ENCODE measurements around the gene PEA15. TPM values are rescaled to one million over a fixed set of nuclear protein-coding genes. Genes with fewer than 3 reads are reported as not detected.

PEA15 gene
- total RNA-seq, 3 donors from 2014 or later, result 69.8 to 128 (median 127) TPM

DNA sequence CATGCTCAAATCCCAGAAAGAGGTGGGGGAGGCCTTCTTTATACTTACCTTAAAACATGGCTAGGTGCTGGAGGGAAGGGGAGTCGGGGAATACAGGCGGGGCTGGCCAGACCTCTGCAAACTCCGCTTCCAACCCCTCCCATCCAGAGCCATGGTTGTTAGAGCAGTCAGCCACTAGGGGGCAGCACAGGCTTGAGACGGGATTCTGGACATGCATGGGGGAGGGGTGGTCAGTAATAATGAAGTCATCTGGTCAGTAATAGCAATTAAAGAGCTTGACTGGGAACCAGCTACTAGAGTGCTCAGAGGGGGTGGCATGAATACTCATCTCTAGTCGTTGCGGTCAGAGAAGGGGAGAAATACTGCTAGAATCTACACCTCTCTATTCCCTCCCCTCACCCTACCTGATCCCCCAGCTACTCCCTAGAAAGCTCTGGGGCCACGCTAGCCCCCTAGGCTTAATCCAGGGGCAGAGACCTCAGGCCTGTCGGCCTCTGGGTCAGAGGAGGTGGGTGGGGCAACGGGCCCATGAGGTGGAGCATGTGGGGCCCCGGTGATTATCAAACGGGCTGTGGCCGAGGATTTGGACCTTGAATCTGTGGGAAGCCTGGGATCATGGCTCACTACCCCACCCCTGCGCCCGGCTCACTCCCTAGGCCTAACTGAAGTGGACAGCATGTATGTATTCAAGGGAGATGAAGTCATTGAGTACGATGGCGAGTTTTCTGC is 11.9 kb upstream of the PEA15 start:
- Histone ChIP-seq H3K4me1 (peaks cover 0 to 6% of the 10 kb centered on the region in 2 donors), H3K36me3 (no peaks in the 10 kb centered on the region), H3K27ac (no peak overlapping the region), H3K27me3 (no peaks in the 10 kb centered on the region), H3K9me3 (no peaks in the 10 kb centered on the region), H3K4me3 (no peak overlapping the region)
- peak; percentile 97 to 98 (median 97) for TF ChIP-seq CTCF (IDR thresholded peaks at IDR 0.05)
- TF ChIP-seq POLR2A (IDR thresholded peaks at IDR 0.05), result no peak
- peak in 2 of 3 donors; percentile 22 to 40 for TF ChIP-seq POLR2AphosphoS5 (IDR thresholded peaks at IDR 0.05)
- intact Hi-C loops (cut with DNase I; ENCODE audit: low total_unique reads), result loop anchor here (10.0 kb wide), 1 partner anchor 258 kb away; no protein-coding TSS in a partner anchor
- peak; percentile 76 to 86 for DNase-seq (ENCODE audit: low spot score in 2 of 2)

DNA sequence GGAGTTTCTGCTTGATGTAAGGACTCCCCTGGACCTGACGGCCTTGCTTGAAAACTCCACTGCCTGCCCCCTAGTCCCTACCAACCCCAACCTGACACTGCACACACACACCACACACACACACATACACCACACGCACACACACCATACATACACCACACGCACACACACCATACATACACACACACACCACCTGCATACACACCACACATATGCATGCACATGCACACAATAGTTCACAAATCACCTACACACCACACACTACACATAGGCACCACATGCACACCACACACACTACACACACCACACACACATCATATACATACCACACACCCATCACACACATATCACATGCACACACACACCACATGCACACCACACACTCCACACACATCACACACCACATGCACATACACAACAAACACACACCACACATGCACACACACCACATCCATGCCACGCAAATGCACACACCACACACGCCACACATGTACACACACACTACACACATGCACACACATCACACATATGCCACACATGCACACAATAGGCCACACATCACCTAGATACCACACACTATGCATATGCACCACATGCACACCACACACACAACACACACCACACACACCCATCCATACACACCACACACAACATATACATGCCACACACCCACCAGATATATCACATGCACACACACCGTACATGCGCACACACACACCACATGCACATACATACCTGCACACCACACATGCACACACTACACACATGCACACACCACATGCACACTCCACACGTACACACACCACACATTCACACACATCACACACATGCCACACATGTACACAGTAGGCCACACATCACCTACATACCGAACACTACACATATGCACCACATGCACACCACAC is 11.1 kb upstream of the PEA15 start:
- Histone ChIP-seq H3K9me3 (no peaks in the 10 kb centered on the region), H3K4me3 (no peak overlapping the region), H3K27me3 (no peaks in the 10 kb centered on the region), H3K4me1 (peaks cover 0 to 6% of the 10 kb centered on the region in 2 donors), H3K36me3 (no peaks in the 10 kb centered on the region), H3K27ac (no peak overlapping the region)
- intact Hi-C loops (cut with DNase I; ENCODE audit: low total_unique reads), result loop anchor here (10.0 kb wide), 1 partner anchor 259 kb away; no protein-coding TSS in a partner anchor
- TF ChIP-seq CTCF (IDR thresholded peaks at IDR 0.05) (no peak), POLR2A (IDR thresholded peaks at IDR 0.05) (no peak), POLR2AphosphoS5 (IDR thresholded peaks at IDR 0.05) (no peak)
- no peak for DNase-seq (ENCODE audit: low spot score in 2 of 2)

DNA sequence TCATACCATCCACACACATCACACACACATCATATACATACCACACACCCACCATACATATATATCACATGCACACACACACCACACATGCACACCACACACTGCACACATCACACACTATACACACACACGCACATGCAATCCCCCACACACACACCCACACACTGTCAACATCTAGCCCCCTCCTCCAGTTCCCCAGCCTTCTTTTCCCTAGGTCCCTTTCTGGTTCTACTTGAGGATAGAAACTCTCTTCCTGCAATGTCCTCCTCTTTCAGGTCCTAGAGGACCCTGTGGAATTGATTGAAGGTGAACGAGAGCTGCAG is 10.5 kb upstream of the PEA15 start:
- Histone ChIP-seq H3K4me1 (peaks cover 0 to 6% of the 10 kb centered on the region in 2 donors), H3K36me3 (no peaks in the 10 kb centered on the region), H3K27ac (no peak overlapping the region), H3K9me3 (no peaks in the 10 kb centered on the region), H3K4me3 (no peak overlapping the region), H3K27me3 (no peaks in the 10 kb centered on the region)
- intact Hi-C loops (cut with DNase I; ENCODE audit: low total_unique reads), result loop anchor here (10.0 kb wide), 1 partner anchor 260 kb away; no protein-coding TSS in a partner anchor
- TF ChIP-seq CTCF (IDR thresholded peaks at IDR 0.05) (no peak), POLR2AphosphoS5 (IDR thresholded peaks at IDR 0.05) (no peak), POLR2A (IDR thresholded peaks at IDR 0.05) (no peak)
- DNase-seq (ENCODE audit: low spot score in 2 of 2), result no peak

DNA sequence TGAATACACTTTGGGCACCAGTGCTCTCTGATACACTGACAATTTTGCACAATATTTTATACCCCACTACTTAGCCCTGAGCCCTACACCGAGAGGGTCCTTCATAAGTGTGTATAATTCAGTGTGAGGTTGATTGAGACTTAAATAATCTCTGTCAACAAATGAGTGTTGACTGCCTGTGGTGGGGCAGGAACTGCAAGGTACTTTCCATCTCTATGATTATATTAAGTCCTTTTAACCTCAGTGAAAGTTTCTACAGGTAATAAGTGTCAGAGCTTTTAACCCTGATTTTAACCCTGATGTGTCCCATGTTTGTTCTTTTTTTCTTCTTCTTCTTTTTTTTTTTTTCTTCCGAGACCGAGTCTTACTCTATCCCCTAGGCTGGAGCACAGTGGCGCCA is 9.0 kb upstream of the PEA15 start:
- no peaks in the 10 kb centered on the region for H3K27me3 ChIP-seq
- no peaks in the 10 kb centered on the region for H3K36me3 ChIP-seq
- no peak overlapping the region for H3K27ac ChIP-seq
- peaks cover 0 to 6% of the 10 kb centered on the region in 2 donors for H3K4me1 ChIP-seq
- no peak overlapping the region for H3K4me3 ChIP-seq
- H3K9me3 ChIP-seq, result no peaks in the 10 kb centered on the region
- TF ChIP-seq POLR2A (IDR thresholded peaks at IDR 0.05), result no peak
- TF ChIP-seq CTCF (IDR thresholded peaks at IDR 0.05), result no peak
- no peak for TF ChIP-seq POLR2AphosphoS5 (IDR thresholded peaks at IDR 0.05)
- intact Hi-C loops (cut with DNase I; ENCODE audit: low total_unique reads), result loop anchor here (10.0 kb wide), 1 partner anchor 261 kb away; no protein-coding TSS in a partner anchor
- no peak for DNase-seq (ENCODE audit: low spot score in 2 of 2)

Measured in breast epithelium (tissue), 4 donors.